ENCODE results near the gene MATCAP1. TPM values are rescaled to one million over a fixed set of nuclear protein-coding genes. Genes with fewer than 3 reads are reported as not detected.

MATCAP1 gene
- total and polyA plus RNA-seq, 2 of the 8 experiments (the other 6 are each of a cell fraction or from before 2014, with no cell fraction given) = 22.9 to 27.5 TPM

DNA sequence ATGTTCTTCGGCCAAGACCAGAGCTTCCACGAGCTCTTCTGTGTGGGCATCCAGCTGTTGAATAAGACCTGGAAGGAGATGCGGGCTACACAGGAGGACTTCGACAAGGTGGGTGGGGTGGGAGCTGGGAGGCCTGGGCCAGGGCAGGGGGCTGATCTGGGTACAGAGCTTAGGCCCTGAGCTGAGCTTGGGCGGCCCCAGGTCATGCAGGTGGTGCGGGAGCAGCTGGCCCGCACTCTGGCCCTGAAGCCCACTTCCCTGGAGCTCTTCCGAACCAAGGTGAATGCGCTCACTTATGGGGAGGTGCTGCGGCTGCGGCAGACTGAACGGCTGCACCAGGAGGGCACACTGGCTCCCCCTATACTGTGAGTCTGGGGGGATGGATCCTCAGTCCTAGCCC lies 18.7 kb upstream of the MATCAP1 start:
- Histone ChIP-seq H3K14ac (ENCODE audit: insufficient read length) (no peak overlapping the region), H3K27ac (ENCODE audit: low read depth, low read length) (no peak overlapping the region), H2BK5ac (ENCODE audit: low read depth, low read length) (no peak overlapping the region), H2BK120ac (replicated peaks; ENCODE audit: low read depth, low read length) (no peak overlapping the region), H2AFZ (ENCODE audit: low read length) (no peak overlapping the region), H3K27me3 (replicated peaks in 1 of 4; ENCODE audit: control insufficient read depth in 3 of 4, extremely low read depth in 1 of 4, insufficient read depth in 3 of 4, low read length in 3 of 4) (no peaks in the 10 kb centered on the region), H3K18ac (ENCODE audit: extremely low read depth, low read length) (no peak overlapping the region), H4K91ac (replicated peaks; ENCODE audit: insufficient read length, low read length) (no peak overlapping the region), H3K79me2 (ENCODE audit: control insufficient read depth in 1 of 2, insufficient read depth in 2 of 2, low read length in 2 of 2) (no peaks in the 10 kb centered on the region), H3K9me3 (ENCODE audit: insufficient read depth in 2 of 2, low read depth in 1 of 2, low read length in 1 of 2) (no peaks in the 10 kb centered on the region), H3K56ac (replicated peaks; ENCODE audit: insufficient read length, low read depth, low read length) (no peak overlapping the region), H3K23me2 (ENCODE audit: low read depth, low read length) (peaks cover 6% of the 10 kb centered on the region; the same call in 1 of the 2 replicates), H3K4me3 (ENCODE audit: extremely low read depth in 1 of 4, insufficient read depth in 2 of 4, low read depth in 3 of 4, low read length in 4 of 4) (no peak overlapping the region), H4K20me1 (replicated peaks in 1 of 2; ENCODE audit: control insufficient read depth in 1 of 2, insufficient read depth in 2 of 2, low read length in 2 of 2) (peaks cover 0 to 8% of the 10 kb centered on the region in 2 experiments), H3K4me1 (replicated peaks in 1 of 4; ENCODE audit: control insufficient read depth in 3 of 4, insufficient read depth in 4 of 4, low read length in 3 of 4) (peaks cover 0 to 18% (median 9%) of the 10 kb centered on the region in 4 experiments; a peak in 5 of 7 replicates), H2AK5ac (ENCODE audit: low read depth, low read length) (no peak overlapping the region), H2BK20ac (ENCODE audit: low read length) (no peak overlapping the region), H2BK15ac (ENCODE audit: low read length) (no peak overlapping the region), H2BK12ac (ENCODE audit: low read depth, low read length) (no peak overlapping the region), H4K5ac (ENCODE audit: insufficient read length, low read depth, low read length) (no peak overlapping the region), H4K8ac (ENCODE audit: extremely low read depth, insufficient read depth, low read length) (no peak overlapping the region), H3K9ac (replicated peaks in 1 of 4; ENCODE audit: extremely low read depth in 1 of 4, low read depth in 3 of 4, low read length in 3 of 4) (no peak overlapping the region), H3K36me3 (ENCODE audit: control insufficient read depth in 2 of 4, insufficient read depth in 4 of 4, low read length in 3 of 4) (peaks cover 1 to 6% (median 5%) of the 10 kb centered on the region in 4 experiments; a peak in 4 of 8 replicates), H3K79me1 (ENCODE audit: low read depth, low read length) (no peaks in the 10 kb centered on the region), H3K4me2 (ENCODE audit: insufficient read depth in 1 of 2, low read depth in 2 of 2, low read length in 2 of 2) (no peak overlapping the region), H3K4ac (replicated peaks; ENCODE audit: insufficient read length, low read depth, low read length) (no peak overlapping the region), H3K23ac (ENCODE audit: insufficient read length) (no peak overlapping the region)
- CTCF ChIA-PET (ENCODE audit: partially characterized antibody) = interaction anchor here (0.8 to 7.5 kb wide), 14 partner anchors 9 to 244 kb away, joined by 3 to 78 read pairs (median 4); partner anchors contain the start of genes E2F4, EXOC3L1, MATCAP1 and NOL3
- DNase-seq (ENCODE audit: low read depth in 1 of 2, low spot score in 2 of 2) (no peak), FAIRE-seq (no peak)
- POLR2A ChIA-PET (ENCODE audit: partially characterized antibody) = interaction anchor here (0.5 to 5.4 kb wide), 5 partner anchors 12 to 40 kb away, joined by 3 to 19 read pairs (median 6); partner anchors contain the start of genes MATCAP1 and TMEM208
- WGBS, 2 experiments (ENCODE audit: extremely low coverage in 1 of 2, insufficient coverage in 1 of 2, insufficient read length in 1 of 2, insufficient replicate concordance in 2 of 2, low coverage in 1 of 2, low lambda C conversion rate in 2 of 2, missing lambda C conversion rate in 1 of 2) = 94% methylated on average over 12 of the region's 12 CpGs; no CpG with 5 or more reads in 1 of the 2 experiments
- no peak for TF ChIP-seq SUZ12 (IDR thresholded peaks at IDR 0.05; ENCODE audit: low read length)
- no peak for TF ChIP-seq SP4 (IDR thresholded peaks at IDR 0.05; ENCODE audit: low read length)
- TF ChIP-seq, protein P1, sequence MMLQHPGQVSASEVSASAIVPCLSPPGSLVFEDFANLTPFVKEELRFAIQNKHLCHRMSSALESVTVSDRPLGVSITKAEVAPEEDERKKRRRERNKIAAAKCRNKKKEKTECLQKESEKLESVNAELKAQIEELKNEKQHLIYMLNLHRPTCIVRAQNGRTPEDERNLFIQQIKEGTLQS (IDR thresholded peaks at IDR 0.05; ENCODE audit: insufficient read depth, low read depth, low read length) = no peak
- TF ChIP-seq RBBP5 (IDR thresholded peaks at IDR 0.05; ENCODE audit: borderline replicate concordance, low read depth, low read length) = no peak
- TF ChIP-seq HDAC6 (IDR thresholded peaks at IDR 0.05; ENCODE audit: low read depth, low read length) = no peak
- no peak for TF ChIP-seq FOSL1 (IDR thresholded peaks at IDR 0.05; ENCODE audit: insufficient read depth, low read depth, low read length)
- no peak for TF ChIP-seq POU5F1 (IDR thresholded peaks at IDR 0.05; ENCODE audit: low read depth, low read length)
- no peak for TF ChIP-seq NANOG (IDR thresholded peaks at IDR 0.05; ENCODE audit: insufficient read depth, low read depth, low read length, poor library complexity, severe bottlenecking)
- no peak for TF ChIP-seq EZH2 (IDR thresholded peaks at IDR 0.05; ENCODE audit: low read depth, low read length, severe bottlenecking)
- TF ChIP-seq CHD1 (IDR thresholded peaks at IDR 0.05; ENCODE audit: low read depth, low read length) = no peak
- no peak for TF ChIP-seq MAX (IDR thresholded peaks at IDR 0.05)
- TF ChIP-seq CBX5 (IDR thresholded peaks at IDR 0.05; ENCODE audit: low read depth, low read length) = no peak
- no peak for TF ChIP-seq TEAD4 (IDR thresholded peaks at IDR 0.05; ENCODE audit: low read depth, low read length)
